NCI-H1436 treated with DMSO at 0.1 percent for 48 hours (cell line): Measurements from ENCODE around the gene KCNK1.

Source experiments
- DNase-seq: peaks from one replicate; lab custom pipeline; 2025; lab: John Stamatoyannopoulos, UW

KCNK1 gene

GRCh38 chr1:233704898-233705723 lies 91.2 kb downstream of the KCNK1 start:
- DNase-seq, result no peak

- no peak for DNase-seq
Measured at GRCh38 chr1:233707153-233707879, 93.4 kb downstream of the KCNK1 start.

- DNase-seq, result no peak
Measured at GRCh38 chr1:233707880-233708815, 94.2 kb downstream of the KCNK1 start.

GRCh38 chr1:233710031-233710430 lies 96.1 kb downstream of the KCNK1 start:
- DNase-seq, result no peak

GRCh38 chr1:233710507-233710906 lies 96.6 kb downstream of the KCNK1 start:
- DNase-seq, result no peak

GRCh38 chr1:233714631-233715217 lies 100.8 kb downstream of the KCNK1 start:
- DNase-seq, result peak; percentile 40

GRCh38 chr1:233718057-233718456 lies 104.2 kb downstream of the KCNK1 start:
- no peak for DNase-seq

GRCh38 chr1:233719655-233720341 lies 105.9 kb downstream of the KCNK1 start:
- DNase-seq, result no peak

- no peak for DNase-seq
Measured at GRCh38 chr1:233721004-233721595, 107.2 kb downstream of the KCNK1 start.
